ENCODE results near the gene CFAP20.
"Not testable (repeated sequence)": the region's sequence is repeated elsewhere in the genome, so short reads cannot be mapped to it uniquely, and the experiment has no call there.

Gene CFAP20

DNA sequence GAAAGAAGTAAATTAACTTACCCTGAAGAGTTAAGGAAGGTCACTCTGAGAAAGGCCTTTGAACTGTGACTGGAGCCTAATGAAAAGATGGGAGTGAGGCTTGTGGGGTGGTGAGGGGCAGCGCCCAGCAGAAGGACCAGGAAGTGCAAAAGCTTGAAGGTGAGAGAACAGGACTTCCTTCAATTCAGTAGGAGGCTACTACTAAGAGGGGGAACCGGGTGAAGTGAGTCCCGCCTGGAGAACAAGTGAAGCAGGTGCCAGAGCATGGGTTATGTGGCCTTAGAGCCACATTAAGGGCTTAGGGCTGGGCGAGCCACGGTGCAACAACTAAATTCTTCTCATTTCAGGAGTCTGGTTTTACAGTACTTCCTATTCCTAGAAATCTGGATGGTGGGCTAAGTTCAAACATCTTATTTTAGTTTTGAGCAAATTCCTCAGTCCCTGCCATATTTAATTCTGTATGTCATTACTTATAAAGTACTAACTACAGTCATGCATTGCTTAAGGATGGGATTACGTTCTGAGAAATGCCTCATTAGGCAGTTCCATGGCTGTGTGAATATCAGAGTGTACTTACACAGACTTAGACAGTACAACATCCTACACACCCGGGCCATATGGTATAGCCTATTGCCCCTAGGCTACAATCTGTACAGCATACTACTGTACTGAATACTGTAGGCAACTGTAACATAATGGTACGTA, 5.1 kb downstream of the CFAP20 start:
- DNase-seq, result no peak

DNA sequence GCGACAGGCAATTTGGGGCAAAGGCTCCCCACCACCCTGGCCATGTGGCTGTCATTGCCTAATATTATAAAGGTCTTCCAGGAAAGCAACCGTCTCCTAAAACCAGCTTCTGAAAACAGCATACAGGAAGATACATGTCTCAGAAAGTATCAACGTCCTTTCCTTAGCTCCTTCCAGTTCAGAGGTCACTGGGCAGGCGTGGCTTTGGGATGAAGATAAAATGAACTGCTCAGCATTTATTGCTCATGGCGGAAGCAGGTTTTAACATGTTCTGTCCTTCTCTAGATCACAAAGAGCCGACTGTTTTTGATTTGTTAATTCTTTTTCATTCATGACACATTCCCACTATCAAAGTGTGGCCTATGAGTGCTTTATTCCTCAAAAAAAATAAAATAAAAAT, 8.0 kb downstream of the CFAP20 start:
- DNase-seq, result no peak

DNA sequence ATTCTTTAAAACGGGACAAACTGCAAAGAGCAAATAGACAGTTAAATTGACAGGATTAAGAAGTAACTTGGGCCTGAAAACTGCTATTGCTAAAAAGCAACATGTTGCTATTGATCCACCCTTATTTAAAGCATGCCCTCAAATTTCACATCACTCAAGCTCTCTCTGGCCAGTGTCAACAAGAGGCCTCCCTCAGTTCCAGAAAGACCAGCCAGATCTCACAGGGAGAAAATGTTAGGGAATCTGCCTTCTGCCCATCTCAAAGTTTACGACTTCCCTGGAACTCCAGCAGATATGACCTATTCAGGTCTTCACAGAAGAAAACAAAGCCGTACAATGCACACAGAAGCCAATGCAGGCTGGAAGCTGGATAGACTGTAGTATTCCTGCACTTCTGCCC, 8.9 kb downstream of the CFAP20 start:
- no peak for DNase-seq

DNA sequence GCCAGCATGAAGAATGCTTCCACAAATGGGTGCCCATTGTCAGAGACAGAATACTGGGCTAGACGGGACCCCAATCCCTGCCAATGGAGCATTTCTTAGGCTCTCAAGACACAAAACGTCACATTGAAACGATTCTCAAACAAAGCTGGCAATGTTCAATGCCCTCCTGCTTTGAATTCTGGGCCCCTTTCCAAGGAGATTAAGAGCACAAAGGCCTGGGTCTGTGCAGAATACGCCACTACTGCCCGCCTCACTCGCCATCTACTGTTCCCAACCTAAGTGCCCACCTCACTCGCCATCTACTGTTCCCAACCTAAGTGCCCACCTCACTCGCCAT, 9.7 kb downstream of the CFAP20 start:
- DNase-seq, result no peak

DNA sequence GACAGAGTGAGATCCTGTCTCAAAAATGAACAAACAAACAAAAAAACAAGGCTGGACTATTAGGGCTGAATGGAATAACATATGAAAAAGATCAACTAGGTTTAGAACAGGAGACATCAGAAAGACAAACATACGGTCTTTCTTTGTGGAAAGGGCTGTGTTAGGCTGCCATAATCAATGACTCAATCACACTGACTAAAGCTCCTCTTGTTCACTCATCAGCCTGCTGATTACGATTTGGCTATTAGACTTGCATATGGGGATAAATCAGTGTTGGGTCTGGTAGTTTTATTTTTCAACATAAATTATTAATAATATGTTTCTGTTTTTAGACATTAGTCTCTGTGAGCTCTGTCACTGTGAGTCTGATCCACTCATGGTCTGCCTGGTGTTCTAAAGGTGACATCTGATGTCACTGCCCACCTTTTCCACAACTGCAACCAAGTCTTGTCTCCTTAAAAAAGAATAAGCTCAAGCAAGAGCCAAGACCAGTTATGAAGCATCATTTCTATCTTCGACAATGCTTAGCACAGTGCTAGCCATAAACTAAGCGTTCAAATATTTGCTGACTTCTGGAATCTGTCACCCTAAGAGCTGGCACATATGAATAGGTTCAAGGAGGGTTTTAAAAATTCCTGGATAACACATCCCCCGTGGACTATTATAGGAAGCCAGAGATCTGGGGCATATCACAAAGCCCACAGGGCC, 10.2 kb downstream of the CFAP20 start:
- DNase-seq, result no peak

DNA sequence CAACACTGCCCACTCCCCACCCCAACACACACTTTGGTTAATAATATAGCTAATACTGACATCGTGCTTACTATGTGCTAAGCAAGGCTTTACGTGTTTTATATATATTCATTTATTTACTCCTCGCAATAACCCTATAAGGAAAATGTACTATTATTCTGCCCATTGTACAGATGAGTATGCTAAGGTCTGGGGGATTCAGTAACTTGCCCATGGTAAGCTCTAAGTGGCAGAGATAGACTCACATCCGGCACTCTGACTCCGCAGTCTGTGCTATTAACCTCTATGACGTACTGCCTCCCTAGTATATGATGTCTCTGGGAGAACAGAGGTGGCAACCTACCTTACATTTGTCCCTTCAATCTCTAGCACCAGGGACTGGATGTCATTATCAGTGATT, 12.7 kb downstream of the CFAP20 start:
- no peak for DNase-seq

DNA sequence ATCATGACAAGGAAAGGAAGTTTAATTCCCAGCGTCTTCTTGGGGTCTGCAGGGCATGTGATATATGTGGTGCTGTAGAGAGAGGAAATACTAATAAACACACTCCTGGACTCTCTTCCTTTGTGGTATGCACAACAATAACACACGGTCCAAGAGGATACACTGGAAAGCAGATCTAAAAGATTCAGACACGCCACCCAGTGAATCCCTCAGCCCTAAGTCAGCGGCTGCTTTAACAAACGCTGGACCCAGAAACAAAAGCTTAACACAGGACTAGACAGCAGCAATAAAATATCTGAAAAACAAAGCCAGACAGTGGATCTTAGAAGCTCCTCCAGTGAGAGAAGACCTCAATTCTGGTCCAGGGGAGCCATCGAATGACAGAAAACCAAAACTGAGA, 13.1 kb downstream of the CFAP20 start:
- DNase-seq, result no peak

DNA sequence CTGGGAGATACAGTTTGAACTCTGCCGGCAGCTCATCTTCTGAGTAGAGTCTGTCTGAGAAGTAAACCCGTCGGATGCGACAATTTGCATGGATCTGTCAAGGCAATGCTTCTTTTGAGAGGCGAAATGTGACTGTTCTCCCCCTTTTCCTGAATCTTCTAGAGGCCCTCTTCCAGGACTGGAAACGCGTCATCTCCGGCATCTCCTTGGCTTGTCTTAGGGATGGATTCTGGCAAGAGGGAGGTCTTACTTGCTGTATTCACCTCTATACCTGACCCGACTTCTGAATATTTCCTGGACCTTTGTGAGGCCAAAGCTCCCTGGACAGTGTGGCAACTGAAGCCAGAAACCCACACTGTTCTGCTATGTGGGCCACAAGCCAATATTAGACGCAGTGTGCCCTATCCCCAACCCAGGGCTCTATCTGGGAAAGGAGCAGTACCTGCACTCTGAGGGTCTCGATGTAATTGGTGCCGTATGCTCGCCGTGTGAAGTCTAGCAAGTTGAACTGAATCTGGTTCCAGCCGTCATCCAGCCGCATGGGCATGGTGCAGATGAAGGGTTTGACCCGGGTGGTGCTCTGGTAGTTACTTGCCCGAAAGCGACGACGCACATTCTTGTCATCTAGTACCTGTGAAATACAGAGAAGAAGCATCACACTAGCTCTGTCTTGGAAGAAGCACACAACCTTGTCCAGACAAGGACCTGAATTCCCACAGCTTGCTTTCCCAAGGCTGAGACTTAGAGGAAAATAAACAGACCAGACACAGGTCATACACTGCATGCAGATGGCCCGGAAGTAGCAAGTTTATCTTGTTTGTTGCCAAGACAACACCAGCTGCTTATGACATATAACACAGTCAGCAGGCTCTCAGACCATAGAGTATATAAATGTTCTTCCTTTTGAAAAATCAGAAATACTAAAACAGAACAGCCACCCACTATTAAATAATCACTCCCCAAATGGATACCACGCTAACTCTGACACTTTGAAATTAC, 14.1 kb downstream of the CFAP20 start:
- DNase-seq, result no peak

DNA sequence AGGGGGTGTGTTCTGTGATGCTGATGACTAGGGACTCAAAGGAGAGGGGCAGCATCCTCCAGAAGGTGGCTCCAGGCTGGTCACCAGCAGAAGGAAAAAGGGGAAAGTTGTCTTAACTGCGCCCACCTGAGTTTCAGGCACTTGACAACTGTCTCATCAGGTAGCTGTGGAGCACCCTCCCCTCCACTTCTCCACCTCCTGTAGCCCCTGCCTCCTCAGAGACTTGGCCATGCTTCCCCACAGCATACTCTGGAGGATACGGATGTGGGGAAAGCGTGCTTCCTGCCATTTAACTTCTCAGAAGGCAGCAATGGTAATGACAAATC, 17.9 kb downstream of the CFAP20 start:
- no peak for DNase-seq

DNA sequence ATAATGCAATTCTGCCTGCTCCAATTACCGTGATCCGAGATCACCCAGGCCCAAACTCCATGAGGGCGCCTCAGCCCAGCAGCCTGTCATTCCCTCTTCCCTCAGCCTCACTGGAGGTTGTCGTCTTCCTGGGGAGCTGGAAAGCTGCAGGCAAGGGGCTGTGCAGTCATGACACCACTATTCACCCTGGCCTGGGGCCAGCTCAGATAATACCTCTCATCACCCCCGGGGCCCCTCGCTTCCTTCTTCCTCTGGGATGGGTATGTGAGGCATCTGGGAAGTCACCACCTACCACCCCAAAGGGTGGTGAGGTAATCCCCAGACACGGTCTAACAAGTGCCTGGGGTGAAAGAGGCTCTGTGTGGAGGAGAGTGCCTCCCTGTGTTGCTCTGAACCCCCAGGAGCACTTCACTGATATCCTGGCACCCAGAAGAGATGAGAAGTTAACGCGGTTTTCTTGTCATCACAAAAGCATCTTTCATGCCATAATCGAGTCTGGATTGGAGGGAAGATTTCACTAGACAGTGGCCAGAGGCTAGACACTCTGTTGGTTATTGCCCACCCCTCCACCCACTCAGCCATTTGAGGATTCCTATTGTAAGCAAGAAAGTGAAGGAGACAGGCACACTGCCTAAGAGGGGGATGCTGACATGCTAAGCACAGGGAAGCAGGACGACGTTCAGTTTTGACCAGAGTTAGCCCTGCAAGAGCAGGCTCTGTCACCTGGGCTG, 18.4 kb downstream of the CFAP20 start:
- DNase-seq, result no peak

DNA sequence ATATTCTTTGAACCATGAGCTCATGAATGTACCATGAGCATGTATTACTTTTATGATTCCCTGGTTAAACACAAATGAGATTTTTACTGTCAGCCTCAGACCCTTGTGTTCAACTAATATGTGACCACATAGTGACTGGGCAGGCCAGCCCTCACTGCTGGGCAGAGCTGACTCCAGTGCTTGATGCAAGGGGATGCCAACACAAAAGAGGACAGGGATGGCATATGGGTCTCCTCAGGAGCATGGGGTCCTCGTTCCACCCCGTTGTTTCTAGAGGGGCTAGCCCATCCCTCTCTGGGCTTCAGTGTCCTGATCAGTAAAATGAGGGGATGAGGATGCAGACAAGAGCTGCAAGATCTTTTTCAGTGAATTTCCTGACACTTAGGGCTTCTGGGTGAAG, 19.3 kb downstream of the CFAP20 start:
- no peak for DNase-seq

DNA sequence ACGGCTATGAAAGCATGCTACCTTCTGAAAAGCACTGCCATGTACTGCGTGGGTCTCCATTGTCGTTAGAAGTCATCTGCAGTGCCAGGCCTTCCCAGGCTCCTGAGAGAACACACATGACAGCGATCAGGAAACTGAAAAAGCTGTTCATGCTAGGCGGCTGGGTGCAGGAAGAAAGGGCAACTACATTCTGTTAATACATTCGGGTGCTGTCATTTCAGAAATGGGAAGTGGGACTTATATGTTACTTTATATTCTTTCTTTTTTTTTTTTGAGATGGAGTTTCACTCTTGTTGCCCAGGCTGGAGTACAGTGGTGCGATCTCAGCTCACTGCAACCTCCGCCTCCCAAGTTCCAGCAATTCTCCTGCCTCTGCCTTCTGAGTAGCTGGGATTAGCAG, 19.9 kb downstream of the CFAP20 start:
- no peak for DNase-seq

DNA sequence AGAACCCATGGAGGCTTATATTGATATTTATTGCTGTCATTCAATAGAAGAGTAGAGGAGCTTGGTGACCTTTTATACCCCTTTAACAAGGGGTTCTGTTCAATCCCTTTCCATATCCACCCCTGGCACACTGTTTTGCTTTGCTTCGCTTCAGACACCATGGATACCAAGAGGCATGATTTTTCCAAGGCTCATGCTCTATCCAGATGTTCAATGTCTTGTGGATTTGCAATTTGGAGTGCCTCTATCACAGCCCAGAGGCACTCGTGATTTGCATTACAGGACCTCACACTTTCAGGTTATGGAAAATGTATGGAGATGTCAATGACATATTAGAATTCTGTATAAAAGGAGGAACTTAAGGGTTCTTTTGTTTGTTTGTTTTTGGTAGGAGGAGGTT, 21.5 kb downstream of the CFAP20 start:
- no peak for DNase-seq

DNA sequence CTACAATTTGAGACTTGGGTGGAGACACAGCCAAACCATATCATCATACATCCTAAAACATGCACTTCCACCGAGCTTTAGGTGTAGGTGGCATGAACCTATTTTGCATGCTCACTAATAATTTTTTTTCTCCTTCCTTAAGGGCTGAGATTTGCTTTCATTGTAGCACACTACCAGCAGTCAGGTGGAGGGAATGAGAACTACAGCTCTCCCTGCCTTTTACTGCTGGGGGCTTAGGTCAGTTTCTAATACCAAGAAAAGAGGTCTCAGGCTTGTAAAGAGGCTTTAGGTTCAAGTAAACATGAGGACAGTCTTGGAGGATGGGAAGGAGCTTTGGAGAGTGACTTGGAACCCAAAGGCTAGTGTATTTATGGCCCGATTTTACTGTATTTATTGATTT, 22.0 kb downstream of the CFAP20 start:
- DNase-seq, result no peak

DNA sequence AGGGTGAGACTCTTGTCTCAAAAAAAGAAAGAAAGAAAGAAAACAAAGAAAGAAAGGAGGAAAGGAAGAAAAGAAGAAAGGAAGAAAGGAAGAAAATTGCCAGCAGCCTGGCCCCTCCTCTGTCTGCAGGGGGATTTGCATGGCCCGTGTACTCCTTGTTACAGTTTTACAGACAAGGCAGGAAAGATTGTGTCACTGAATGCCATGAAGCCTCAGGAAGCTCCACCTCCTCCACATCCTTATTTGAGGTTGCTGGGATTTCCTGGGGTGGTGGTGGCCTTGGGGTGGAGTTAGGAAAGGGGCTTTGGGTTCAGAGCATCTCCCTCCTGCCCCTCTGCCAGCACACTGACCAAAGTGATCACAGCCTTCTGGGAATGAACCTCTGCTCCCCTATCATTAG, 23.6 kb downstream of the CFAP20 start:
- no peak for DNase-seq

DNA sequence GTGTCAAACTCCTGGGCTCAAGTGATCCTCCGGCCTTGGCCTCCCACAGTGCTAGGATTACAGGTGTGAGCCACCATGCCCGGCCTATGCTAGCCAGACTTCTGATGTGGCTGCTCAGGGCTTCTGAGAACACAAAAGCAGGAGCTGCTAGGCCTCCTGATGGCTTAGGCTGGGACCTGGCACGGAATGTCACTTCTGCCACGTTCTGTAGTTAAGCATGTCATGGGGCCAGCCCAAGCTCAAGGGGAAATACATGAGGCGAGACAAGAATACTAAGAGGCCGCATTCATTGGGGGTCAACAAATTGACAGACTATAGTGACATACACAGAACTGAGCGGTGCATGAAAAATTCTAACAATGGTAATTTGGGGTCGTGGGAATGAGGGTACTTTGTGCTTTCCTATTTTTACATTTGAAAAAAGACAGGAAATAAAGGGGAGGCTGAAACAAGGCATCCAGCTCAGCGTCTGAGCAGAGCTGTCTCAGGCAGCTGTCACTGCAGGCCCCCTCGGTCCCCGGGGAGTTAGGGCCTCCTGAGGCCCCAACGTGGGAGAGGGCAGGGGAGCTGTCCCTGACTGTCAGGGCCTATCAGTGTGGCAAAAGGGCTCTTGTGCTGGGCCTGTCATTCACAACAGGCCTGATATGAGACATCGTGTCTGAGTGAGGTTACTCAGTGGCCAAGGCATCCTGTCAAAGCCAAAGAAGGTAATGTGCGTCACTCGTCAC, 26.4 kb downstream of the CFAP20 start:
- no peak for DNase-seq

DNA sequence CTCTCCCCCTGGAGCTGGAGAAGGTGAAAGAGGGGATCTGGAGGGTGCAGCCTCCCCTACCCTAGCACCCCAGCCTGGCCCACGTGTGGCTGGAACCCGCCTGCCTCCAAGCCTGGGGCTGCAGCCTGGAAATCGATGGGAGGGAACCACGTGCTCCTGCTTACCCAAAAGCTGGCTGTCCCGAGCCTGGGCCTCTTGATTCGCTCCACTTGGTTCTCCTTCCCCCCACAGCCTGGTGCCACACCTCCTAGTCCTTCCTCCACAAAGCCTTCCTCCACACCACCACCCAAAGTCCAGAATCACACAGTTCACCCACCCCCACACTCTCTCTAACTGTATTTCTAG, 29.3 kb downstream of the CFAP20 start:
- DNase-seq, result no peak

DNA sequence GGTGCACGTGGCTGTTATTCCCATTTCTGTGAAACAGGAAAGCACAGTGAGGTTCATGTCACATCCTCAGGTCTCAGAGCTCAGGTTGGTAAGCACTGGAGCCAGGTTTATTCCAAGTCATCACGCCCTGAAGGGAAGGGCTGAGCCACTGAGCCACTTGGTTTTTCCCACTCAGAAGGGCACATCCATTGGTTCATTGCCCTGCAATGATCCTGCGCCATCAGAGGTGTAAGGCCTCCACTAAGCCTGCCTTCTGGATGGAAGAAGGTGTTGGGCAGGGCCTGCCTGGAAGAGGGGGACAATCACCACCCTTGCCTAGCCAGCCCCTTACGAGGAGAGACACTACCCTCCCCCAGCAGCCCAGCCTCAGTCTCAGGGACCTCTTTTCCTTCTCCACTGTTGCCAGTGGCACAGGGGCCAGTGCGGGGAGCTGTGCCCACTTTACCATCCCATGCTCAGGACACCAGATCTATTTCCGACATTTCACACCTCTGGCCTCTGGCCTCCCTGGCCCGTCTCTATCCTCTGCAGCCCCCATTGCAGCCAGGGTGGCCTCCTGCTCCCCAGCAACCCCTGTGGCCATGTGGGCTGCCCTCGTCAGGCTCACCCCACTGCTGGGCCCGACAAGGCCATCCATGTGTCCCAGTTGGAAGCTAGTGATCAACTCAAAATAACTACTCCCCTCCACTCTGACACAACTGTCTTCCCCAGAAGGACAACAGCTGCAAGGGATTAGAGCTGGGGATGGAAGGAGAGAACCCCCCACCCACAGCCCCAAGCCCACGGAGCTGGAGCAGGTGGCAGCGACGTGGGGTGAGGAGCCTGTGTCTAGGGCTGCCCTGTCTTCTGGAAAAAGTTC, 29.9 kb downstream of the CFAP20 start:
- DNase-seq, result no peak

DNA sequence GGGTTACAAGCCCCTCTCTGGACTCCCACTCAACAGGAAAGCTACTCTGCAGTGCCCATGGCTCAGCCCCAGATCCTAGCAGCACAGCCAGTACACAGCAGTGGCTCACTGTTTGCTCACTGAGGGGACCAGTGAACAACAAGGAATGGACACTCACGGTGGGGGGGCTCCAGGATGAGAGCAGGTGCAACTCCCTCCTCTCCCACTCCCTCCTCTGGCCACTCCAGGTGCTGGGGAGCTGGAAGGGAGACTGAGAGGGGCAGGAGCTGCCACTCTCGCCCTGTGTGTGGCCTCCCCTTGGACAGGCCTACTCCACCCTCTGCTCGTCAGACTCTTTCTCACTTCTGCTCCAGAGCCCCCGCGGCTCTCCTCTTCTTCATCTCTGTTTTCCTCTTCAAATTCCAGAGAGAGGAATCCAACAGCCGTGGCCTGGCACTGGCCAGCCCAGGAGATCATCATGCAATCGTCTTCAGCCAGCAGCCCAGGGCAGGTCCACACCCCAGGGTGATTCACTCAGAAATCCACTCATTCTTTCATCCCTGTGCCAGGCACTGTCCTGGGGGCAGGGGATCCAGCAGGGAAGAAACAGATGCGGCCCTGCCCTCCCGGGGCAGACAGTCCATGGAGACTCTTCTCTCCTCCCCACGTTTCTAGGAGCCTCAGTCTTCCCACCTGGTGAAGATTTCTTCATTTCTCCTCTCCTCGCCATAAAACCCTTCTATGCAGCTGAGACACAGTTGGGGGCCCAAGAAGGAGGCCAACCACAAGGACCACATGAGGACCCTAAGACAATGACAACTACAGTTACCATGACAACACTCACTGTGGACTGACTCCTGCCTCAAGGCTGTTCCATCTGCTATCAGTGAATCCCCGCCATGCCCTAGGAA, 30.7 kb downstream of the CFAP20 start:
- DNase-seq, result no peak

DNA sequence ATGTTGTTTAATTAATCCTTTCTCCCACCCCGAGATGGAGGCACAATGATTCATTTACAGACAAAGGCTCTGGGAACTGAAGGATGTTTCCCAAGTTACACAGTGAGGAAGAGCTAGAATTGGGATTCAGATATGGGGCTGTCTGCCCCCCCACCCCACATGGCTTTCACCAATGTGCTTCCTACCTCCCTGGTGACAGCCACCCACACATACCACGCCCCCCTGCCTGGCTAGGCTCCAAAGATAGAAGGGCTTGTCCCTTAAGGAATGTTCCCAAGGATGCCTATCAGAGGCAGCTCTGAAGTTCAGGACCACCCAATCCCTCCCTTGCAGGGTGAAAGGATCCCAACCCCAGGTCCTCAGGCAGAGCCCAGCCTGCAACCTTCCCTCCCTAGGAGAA, 32.9 kb downstream of the CFAP20 start:
- DNase-seq, result no peak

DNA sequence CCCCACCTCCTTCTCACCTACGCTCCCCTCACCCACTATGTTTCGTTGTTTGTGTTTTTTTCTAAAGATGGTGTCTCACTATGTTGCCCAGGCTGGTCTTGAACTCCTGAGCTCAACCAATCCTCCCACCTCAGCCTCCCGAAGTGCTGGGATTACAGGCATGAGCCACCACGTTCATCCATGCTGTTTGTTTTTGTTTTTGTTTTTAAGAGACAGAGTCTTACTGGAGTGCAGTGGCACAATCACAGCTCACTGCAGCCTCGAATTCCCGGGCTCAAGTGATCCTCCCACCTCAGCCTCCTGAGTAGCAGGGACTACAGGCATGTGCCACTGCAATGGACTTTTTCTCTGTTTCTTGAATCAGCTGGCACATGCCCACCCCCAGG, 33.6 kb downstream of the CFAP20 start:
- DNase-seq, result not testable (repeated sequence)
